Muscle layer of duodenum (tissue), 2 donors: ENCODE data around the gene C1orf115.

Experiments
- H3K27ac ChIP-seq: one replicate; pipeline ENCODE4 v1.7.0; 2013; ENCODE audit warnings: mild to moderate bottlenecking, low read length
- H3K27me3 ChIP-seq: one replicate; pipeline ENCODE4 v1.7.0; 2013; ENCODE audit warnings: low read depth, mild to moderate bottlenecking, control low read depth, low read length
- H3K36me3 ChIP-seq, 2 donors: one replicate each; pipeline ENCODE4 v1.7.0; 2013; ENCODE audit warnings: low read length in 2 of 2, control low read depth in 1 of 2, mild to moderate bottlenecking in 1 of 2; ENCODE audit not compliant: insufficient read depth in 2 of 2, control insufficient read depth in 1 of 2
- H3K4me1 ChIP-seq, 2 donors: one replicate each; pipeline ENCODE4 v1.7.0; 2013; ENCODE audit warnings: low read length in 2 of 2, mild to moderate bottlenecking in 2 of 2, control low read depth in 1 of 2, moderate library complexity in 1 of 2; ENCODE audit not compliant: insufficient read depth in 2 of 2, control insufficient read depth in 1 of 2
- H3K4me3 ChIP-seq, 2 donors: one replicate each; pipeline ENCODE4 v1.7.0; 2013; ENCODE audit warnings: low read length in 2 of 2, low read depth in 1 of 2, mild to moderate bottlenecking in 1 of 2
- H3K9me3 ChIP-seq, 2 donors: one replicate each; pipeline ENCODE4 v1.7.0; 2013; ENCODE audit warnings: low read length in 2 of 2, control low read depth in 1 of 2, mild to moderate bottlenecking in 1 of 2; ENCODE audit not compliant: control insufficient read depth in 1 of 2
- donor health status: healthy.

The C1orf115 gene

GRCh38 chr1:220696226-220696862, 6.2 kb downstream of the C1orf115 start:
- Histone ChIP-seq H3K36me3 (no peaks in the 10 kb centered on the region), H3K4me3 (no peak overlapping the region), H3K4me1 (peaks cover 0 to 10% of the 10 kb centered on the region in 2 donors), H3K27me3 (no peaks in the 10 kb centered on the region), H3K27ac (no peak overlapping the region), H3K9me3 (no peaks in the 10 kb centered on the region)

GRCh38 chr1:220696863-220697231, 6.7 kb downstream of the C1orf115 start:
- Histone ChIP-seq H3K9me3 (no peaks in the 10 kb centered on the region), H3K27ac (no peak overlapping the region), H3K4me3 (no peak overlapping the region), H3K4me1 (peaks cover 0 to 10% of the 10 kb centered on the region in 2 donors), H3K36me3 (no peaks in the 10 kb centered on the region), H3K27me3 (no peaks in the 10 kb centered on the region)

- Histone ChIP-seq H3K27me3 (no peaks in the 10 kb centered on the region), H3K27ac (no peak overlapping the region), H3K4me3 (no peak overlapping the region), H3K9me3 (no peaks in the 10 kb centered on the region), H3K36me3 (no peaks in the 10 kb centered on the region), H3K4me1 (peaks cover 0 to 10% of the 10 kb centered on the region in 2 donors)
Observed at GRCh38 chr1:220697326-220697725, 7.2 kb downstream of the C1orf115 start.

- H3K9me3 ChIP-seq: no peaks in the 10 kb centered on the region
- H3K27ac ChIP-seq: no peak overlapping the region
- no peaks in the 10 kb centered on the region for H3K36me3 ChIP-seq
- peaks cover 0 to 10% of the 10 kb centered on the region in 2 donors for H3K4me1 ChIP-seq
- no peaks in the 10 kb centered on the region for H3K27me3 ChIP-seq
- no peak overlapping the region for H3K4me3 ChIP-seq
Observed at GRCh38 chr1:220698607-220699016, 8.4 kb downstream of the C1orf115 start.

GRCh38 chr1:220699044-220699443, 8.9 kb downstream of the C1orf115 start:
- Histone ChIP-seq H3K4me3 (no peak overlapping the region), H3K27me3 (no peaks in the 10 kb centered on the region), H3K4me1 (peaks cover 0 to 10% of the 10 kb centered on the region in 2 donors), H3K36me3 (no peaks in the 10 kb centered on the region), H3K27ac (no peak overlapping the region), H3K9me3 (no peaks in the 10 kb centered on the region)

GRCh38 chr1:220700556-220701179, 10.5 kb downstream of the C1orf115 start:
- Histone ChIP-seq H3K4me1 (peaks cover 0 to 10% of the 10 kb centered on the region in 2 donors), H3K27me3 (no peaks in the 10 kb centered on the region), H3K9me3 (no peaks in the 10 kb centered on the region), H3K4me3 (no peak overlapping the region), H3K27ac (no peak overlapping the region), H3K36me3 (no peaks in the 10 kb centered on the region)

- Histone ChIP-seq H3K9me3 (no peaks in the 10 kb centered on the region), H3K27ac (no peak overlapping the region), H3K4me3 (no peak overlapping the region), H3K27me3 (no peaks in the 10 kb centered on the region), H3K4me1 (peaks cover 0 to 10% of the 10 kb centered on the region in 2 donors), H3K36me3 (no peaks in the 10 kb centered on the region)
Observed at GRCh38 chr1:220701974-220702373, 11.8 kb downstream of the C1orf115 start.

GRCh38 chr1:220702733-220703270, 12.6 kb downstream of the C1orf115 start:
- H3K4me3 ChIP-seq: no peak overlapping the region
- H3K9me3 ChIP-seq: no peaks in the 10 kb centered on the region
- no peaks in the 10 kb centered on the region for H3K36me3 ChIP-seq
- no peaks in the 10 kb centered on the region for H3K27me3 ChIP-seq
- peaks cover 0 to 10% of the 10 kb centered on the region in 2 donors for H3K4me1 ChIP-seq
- no peak overlapping the region for H3K27ac ChIP-seq

GRCh38 chr1:220703305-220703704, 13.1 kb downstream of the C1orf115 start:
- no peaks in the 10 kb centered on the region for H3K36me3 ChIP-seq
- H3K9me3 ChIP-seq: no peaks in the 10 kb centered on the region
- peaks cover 0 to 10% of the 10 kb centered on the region in 2 donors for H3K4me1 ChIP-seq
- H3K4me3 ChIP-seq: no peak overlapping the region
- H3K27me3 ChIP-seq: no peaks in the 10 kb centered on the region
- H3K27ac ChIP-seq: no peak overlapping the region

GRCh38 chr1:220705782-220706181, 15.6 kb downstream of the C1orf115 start:
- H3K4me1 ChIP-seq: peaks cover 0 to 4% of the 10 kb centered on the region in 2 donors
- H3K9me3 ChIP-seq: no peaks in the 10 kb centered on the region
- no peaks in the 10 kb centered on the region for H3K36me3 ChIP-seq
- no peak overlapping the region for H3K4me3 ChIP-seq
- no peaks in the 10 kb centered on the region for H3K27me3 ChIP-seq
- no peak overlapping the region for H3K27ac ChIP-seq

GRCh38 chr1:220706480-220706879, 16.3 kb downstream of the C1orf115 start:
- Histone ChIP-seq H3K27ac (no peak overlapping the region), H3K27me3 (no peaks in the 10 kb centered on the region), H3K4me1 (no peaks in the 10 kb centered on the region), H3K36me3 (no peaks in the 10 kb centered on the region), H3K4me3 (no peak overlapping the region), H3K9me3 (no peaks in the 10 kb centered on the region)
